WTC11 (cell line): Measurements from ENCODE around the gene FANCC. TPM values are rescaled to one million over a fixed set of nuclear protein-coding genes. Genes with fewer than 3 reads are reported as not detected.

Source experiments
- ATAC-seq: fragments of 200-7000 bp; cut with Tn5 transposase; 2 replicates; pipeline ENCODE4 v1.10.0; 2021; ENCODE audit warnings: mild to moderate bottlenecking, moderate library complexity
- CTCF ChIA-PET: fragments of 300-600 bp; sonication (Branson Sonifier 250); formaldehyde crosslinking; loops from one replicate; lab custom pipeline; 2021; ENCODE audit warnings: antibody characterized with exemption; lab: Charles Lee
- POLR2A ChIA-PET: fragments of 350-600 bp; sonication (Branson Sonifier 250); formaldehyde crosslinking; loops from one replicate; lab custom pipeline; 2021; ENCODE audit warnings: antibody characterized with exemption; lab: Charles Lee
- DNase-seq: peaks from one replicate; pipeline ENCODE4 v3.0.0; 2021; ENCODE audit warnings: low spot score
- H3K27ac Mint-ChIP-seq: 2 replicates; pipeline ENCODE4 v1.8.0; 2021; ENCODE audit warnings: mixed read lengths
- H3K27me3 Mint-ChIP-seq: 2 replicates; pipeline ENCODE4 v1.8.0; 2021; ENCODE audit warnings: low read depth, mild to moderate bottlenecking, moderate library complexity, mixed read lengths
- H3K36me3 Mint-ChIP-seq: 2 replicates; pipeline ENCODE4 v1.8.0; 2021; ENCODE audit warnings: mixed read lengths
- H3K4me1 Mint-ChIP-seq: 2 replicates; pipeline ENCODE4 v1.8.0; 2022; ENCODE audit warnings: mixed read lengths
- H3K4me3 Mint-ChIP-seq: 2 replicates; pipeline ENCODE4 v1.8.0; 2021; ENCODE audit warnings: mild to moderate bottlenecking, moderate library complexity, mixed read lengths
- H3K9me3 Mint-ChIP-seq: 2 replicates; pipeline ENCODE4 v1.8.0; 2021; ENCODE audit warnings: mixed read lengths
- ATF3 ChIP-seq: sonication (generic); formaldehyde crosslinking; conservative IDR thresholded peaks from 2 replicates; pipeline ENCODE4 v1.8.1; 2022; ENCODE audit warnings: mild to moderate bottlenecking, missing genetic modification reagents
- CREB1 ChIP-seq: sonication (generic); formaldehyde crosslinking; IDR thresholded peaks from 2 replicates; pipeline ENCODE4 v1.8.0; 2023; ENCODE audit warnings: mild to moderate bottlenecking, missing genetic modification reagents
- GRHL2 ChIP-seq: fragments of 250-450 bp; sonication (Bioruptor Pico); IDR thresholded peaks from 2 replicates; pipeline ENCODE4 v1.8.0; 2022; ENCODE audit warnings: mild to moderate bottlenecking, moderate library complexity; ENCODE audit not compliant: insufficient replicate concordance, severe bottlenecking
- IRF1 ChIP-seq: sonication (generic); formaldehyde crosslinking; IDR thresholded peaks from 2 replicates; pipeline ENCODE4 v1.8.0; 2023; ENCODE audit warnings: missing genetic modification reagents
- MAX ChIP-seq: sonication (generic); formaldehyde crosslinking; IDR thresholded peaks from 2 replicates; pipeline ENCODE4 v1.8.0; 2022; ENCODE audit warnings: mild to moderate bottlenecking, missing genetic modification reagents
- PRRX2 ChIP-seq: fragments of 250-450 bp; sonication (Bioruptor Pico); IDR thresholded peaks from 2 replicates; pipeline ENCODE4 v1.8.0; 2021; ENCODE audit warnings: mild to moderate bottlenecking
- SOX15 ChIP-seq: fragments of 250-450 bp; sonication (Bioruptor Pico); IDR thresholded peaks from 2 replicates; pipeline ENCODE4 v1.9.0; 2021; ENCODE audit warnings: mild to moderate bottlenecking
- TP53 ChIP-seq: sonication (generic); formaldehyde crosslinking; IDR thresholded peaks from 2 replicates; pipeline ENCODE4 v1.8.1; 2023; ENCODE audit warnings: mild to moderate bottlenecking, missing genetic modification reagents
- ZNF219 ChIP-seq: sonication (generic); formaldehyde crosslinking; IDR thresholded peaks from 2 replicates; pipeline ENCODE4 v1.8.0; 2023; ENCODE audit warnings: missing genetic modification reagents, mild to moderate bottlenecking, borderline replicate concordance
- ZNF232 ChIP-seq: sonication (generic); formaldehyde crosslinking; IDR thresholded peaks from 2 replicates; pipeline ENCODE4 v1.8.0; 2022; ENCODE audit warnings: mild to moderate bottlenecking, missing genetic modification reagents
- ZNF317 ChIP-seq: sonication (generic); formaldehyde crosslinking; IDR thresholded peaks from 2 replicates; pipeline ENCODE4 v1.8.1; 2023; ENCODE audit warnings: low read depth, mild to moderate bottlenecking, moderate library complexity, missing genetic modification reagents, borderline replicate concordance
- ZNF425 ChIP-seq: fragments of 250-450 bp; sonication (Bioruptor Pico); conservative IDR thresholded peaks from 2 replicates; pipeline ENCODE4 v1.9.0; 2021; ENCODE audit warnings: mild to moderate bottlenecking
- ZNF512 ChIP-seq: sonication (generic); formaldehyde crosslinking; IDR thresholded peaks from 2 replicates; pipeline ENCODE4 v1.8.1; 2022; ENCODE audit warnings: missing genetic modification reagents, borderline replicate concordance
- total RNA-seq: library from RNA; stranded (reverse); gene quantifications from 3 replicates; pipeline ENCODE4 v1.2.3, GENCODE V29; 2021

Gene FANCC
- total RNA-seq, 1 experiment from 2014 or later: 10.9 TPM

- TF ChIP-seq MAX (CRISPR knock-in tag): no peak
- TF ChIP-seq ZNF512: no peak
- no peak for TF ChIP-seq ATF3 (CRISPR knock-in tag)
- TF ChIP-seq ZNF317 (CRISPR knock-in tag): no peak
- TF ChIP-seq, all 79 proteins: peak for 0
Observed at GRCh38 chr9:95239071-95239470, 78.4 kb downstream of the FANCC start (continued).

GRCh38 chr9:95237336-95237735 is 80.2 kb downstream of the FANCC start:
- H3K27me3 Mint-ChIP-seq: no peaks in the 10 kb centered on the region
- no peaks in the 10 kb centered on the region for H3K9me3 Mint-ChIP-seq
- DNase-seq (no peak), ATAC-seq (no peak)
- no peak overlapping the region for H3K4me3 Mint-ChIP-seq
- H3K27ac Mint-ChIP-seq: peak overlapping the region; percentile 55; the same call in 1 of the 2 replicates
- H3K4me1 Mint-ChIP-seq: no peaks in the 10 kb centered on the region
- ChIA-PET CTCF (no interaction called here), POLR2A (no interaction called here)
- H3K36me3 Mint-ChIP-seq: no peaks in the 10 kb centered on the region
- no peak for TF ChIP-seq SOX15 (CRISPR knock-in tag)
- no peak for TF ChIP-seq ZNF425

GRCh38 chr9:95230046-95230445 is 87.5 kb downstream of the FANCC start:
- TF ChIP-seq CREB1 (CRISPR knock-in tag): no peak
- TF ChIP-seq PRRX2 (CRISPR knock-in tag): no peak
- TF ChIP-seq GRHL2 (CRISPR knock-in tag): no peak
- no peak for TF ChIP-seq IRF1 (CRISPR knock-in tag)
- TF ChIP-seq ZNF512: no peak
- no peak for TF ChIP-seq ZNF232
- TF ChIP-seq ZNF219 (CRISPR knock-in tag): no peak
- no peak for TF ChIP-seq TP53
- H3K27ac Mint-ChIP-seq: no peak overlapping the region
- H3K27me3 Mint-ChIP-seq: no peaks in the 10 kb centered on the region
- peak; percentile 29 for DNase-seq
- H3K9me3 Mint-ChIP-seq: peaks cover 19% of the 10 kb centered on the region
- POLR2A ChIA-PET: no interaction called here
- ATAC-seq: peak; percentile 73
- CTCF ChIA-PET: interaction anchor here (0.6 to 1.6 kb wide), 5 partner anchors 8 to 106 kb away, joined by 3 to 6 read pairs (median 3); no protein-coding TSS in a partner anchor
- no peak overlapping the region for H3K4me3 Mint-ChIP-seq
- no peaks in the 10 kb centered on the region for H3K4me1 Mint-ChIP-seq
- peaks cover 19% of the 10 kb centered on the region for H3K36me3 Mint-ChIP-seq
